AG09309 (cell line): ENCODE measurements around the gene PACSIN1.

Source experiments
- DNase-seq: peaks from one replicate; pipeline ENCODE4 v3.0.0-alpha.2; 2010; ENCODE audit warnings: low read depth
- H3K4me3 ChIP-seq: 2 replicates; pipeline ENCODE4 v1.5.1; 2011; ENCODE audit warnings: mild to moderate bottlenecking, low read depth, low read length, moderate library complexity; ENCODE audit not compliant: control insufficient read depth
- CTCF ChIP-seq: IDR thresholded peaks from 2 replicates; pipeline ENCODE4 v1.5.1; 2011; ENCODE audit warnings: mild to moderate bottlenecking, low read depth, low read length, inconsistent platforms; ENCODE audit not compliant: insufficient read depth, control insufficient read depth; ENCODE audit errors: missing control alignments

The PACSIN1 gene

GRCh38 chr6:34457742-34458735, 7.8 kb upstream of the PACSIN1 start:
- no peak overlapping the region for H3K4me3 ChIP-seq
- TF ChIP-seq CTCF: no peak
- DNase-seq: no peak

GRCh38 chr6:34459899-34460593, 5.8 kb upstream of the PACSIN1 start:
- H3K4me3 ChIP-seq: no peak overlapping the region
- DNase-seq: peak; percentile 2
- peak; percentile 67 for TF ChIP-seq CTCF

- no peak overlapping the region for H3K4me3 ChIP-seq
- TF ChIP-seq CTCF: no peak
- no peak for DNase-seq
These were observed 4.9 kb upstream of the PACSIN1 start for GRCh38 chr6:34460796-34461507.

GRCh38 chr6:34462010-34462409, 3.9 kb upstream of the PACSIN1 start:
- TF ChIP-seq CTCF: no peak
- H3K4me3 ChIP-seq: no peak overlapping the region
- no peak for DNase-seq

- no peak for TF ChIP-seq CTCF
- no peak overlapping the region for H3K4me3 ChIP-seq
- DNase-seq: no peak
These were observed 3.3 kb upstream of the PACSIN1 start for GRCh38 chr6:34462551-34462971.

GRCh38 chr6:34463299-34463698, 2.6 kb upstream of the PACSIN1 start:
- no peak overlapping the region for H3K4me3 ChIP-seq

More at GRCh38 chr6:34463299-34463698, 2.6 kb upstream of the PACSIN1 start:
- no peak for DNase-seq
- TF ChIP-seq CTCF: no peak
